HG02623 (cell line): ENCODE data around the gene MUSK.

Source experiments
- ATAC-seq: cut with Tn5 transposase; IDR thresholded peaks from one replicate; pipeline ENCODE4 v1.9.1; 2021; ENCODE audit warnings: moderate library complexity; ENCODE audit not compliant: unreplicated experiment

Gene MUSK

DNA sequence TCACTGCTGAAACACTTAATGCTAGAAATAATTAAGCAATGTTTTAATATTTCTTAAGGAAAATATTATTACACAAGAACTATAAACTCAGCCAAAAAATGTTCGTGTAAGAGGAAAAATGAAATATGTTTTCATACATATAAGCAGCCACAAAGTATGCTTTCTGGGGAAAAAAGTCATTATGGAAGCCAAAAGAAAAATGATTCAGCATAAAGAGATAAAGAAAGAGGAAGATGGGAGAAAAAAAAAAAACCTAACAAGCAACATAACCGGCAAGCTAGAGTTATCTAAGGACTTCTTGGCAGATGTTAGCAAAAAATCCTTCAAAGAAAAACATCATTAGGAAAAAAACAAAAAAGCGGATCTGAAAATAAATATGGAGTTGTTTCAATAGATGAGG, 179.1 kb downstream of the MUSK start:
- ATAC-seq: no peak

DNA sequence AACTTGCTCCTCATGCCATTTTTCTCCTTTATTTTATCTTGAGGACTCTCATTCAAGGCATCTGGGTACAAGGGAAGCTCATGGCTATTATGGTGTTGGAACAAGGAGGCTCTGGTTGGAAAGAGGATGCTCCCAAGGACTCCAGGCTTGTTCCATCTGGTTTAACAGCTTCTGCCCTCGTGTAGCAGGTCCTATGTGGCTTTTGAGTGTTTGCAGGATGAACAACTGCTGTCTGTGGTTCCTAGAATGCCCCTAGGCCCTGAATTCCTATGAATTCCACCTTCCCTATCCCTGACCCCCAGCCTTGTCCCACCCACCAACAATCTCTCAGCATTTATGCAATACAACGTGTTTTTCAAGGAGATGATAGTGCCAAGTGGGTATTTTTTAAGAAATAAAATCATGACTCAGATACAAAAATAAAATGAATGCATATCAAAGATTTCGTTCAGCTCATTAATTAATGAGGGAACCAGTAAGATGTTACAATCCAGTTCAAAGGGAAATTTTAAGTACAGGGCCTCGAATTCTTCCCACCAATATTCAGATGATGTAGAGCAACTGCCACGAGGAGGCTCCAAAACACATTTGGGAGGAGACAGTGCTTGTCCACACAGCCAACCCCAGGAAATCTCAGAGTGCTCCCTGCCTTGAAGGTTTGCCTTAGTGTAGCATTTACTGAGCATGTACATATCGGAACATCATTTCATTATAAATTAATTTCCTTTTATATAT, 182.0 kb downstream of the MUSK start:
- no peak for ATAC-seq
